HG02938 (cell line): Measurements from ENCODE around the gene F2.
"Not testable (repeated sequence)": the region's sequence is repeated elsewhere in the genome, so short reads cannot be mapped to it uniquely, and the experiment has no call there.

Experiments used
- ATAC-seq: cut with Tn5 transposase; IDR thresholded peaks from one replicate; pipeline ENCODE4 v1.9.1; 2021; ENCODE audit warnings: mild to moderate bottlenecking, moderate library complexity; ENCODE audit not compliant: unreplicated experiment

Gene F2

GRCh38 chr11:46711303-46711702 is 7.7 kb upstream of the F2 start:
- no peak for ATAC-seq

DNA sequence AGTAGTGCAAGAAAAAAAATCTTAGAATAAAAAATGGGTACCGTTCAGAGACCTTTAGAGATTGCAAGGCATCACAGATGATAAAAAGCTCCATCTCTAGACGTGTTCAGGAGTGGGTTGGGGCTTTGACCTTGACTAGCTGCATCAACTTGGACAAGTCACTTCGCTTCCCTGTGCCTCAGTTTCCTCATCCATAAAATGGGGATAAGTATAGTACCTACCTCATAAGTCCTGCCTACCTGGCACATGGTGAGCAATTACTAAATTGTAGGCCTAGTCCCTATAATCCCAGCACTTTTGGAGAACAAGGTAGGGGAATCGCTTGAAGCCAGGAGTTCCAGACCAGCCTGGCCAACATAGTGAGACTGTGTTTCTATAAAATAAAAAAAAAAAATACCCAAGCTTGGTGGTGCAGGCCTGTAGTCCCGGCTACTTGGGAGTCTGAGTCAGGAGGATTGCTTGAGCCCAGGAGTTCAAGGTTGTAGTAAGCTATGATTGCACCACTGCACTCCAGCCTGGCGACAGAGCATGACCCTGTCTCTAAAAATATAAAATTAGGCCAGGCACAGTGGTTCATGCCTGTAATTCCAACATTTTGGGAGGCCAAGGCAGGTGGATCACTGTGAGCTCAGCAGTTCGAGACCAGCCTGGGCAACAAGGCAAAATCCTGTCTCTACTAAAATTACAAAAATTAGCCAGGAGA is 6.0 kb upstream of the F2 start:
- ATAC-seq: no peak

DNA sequence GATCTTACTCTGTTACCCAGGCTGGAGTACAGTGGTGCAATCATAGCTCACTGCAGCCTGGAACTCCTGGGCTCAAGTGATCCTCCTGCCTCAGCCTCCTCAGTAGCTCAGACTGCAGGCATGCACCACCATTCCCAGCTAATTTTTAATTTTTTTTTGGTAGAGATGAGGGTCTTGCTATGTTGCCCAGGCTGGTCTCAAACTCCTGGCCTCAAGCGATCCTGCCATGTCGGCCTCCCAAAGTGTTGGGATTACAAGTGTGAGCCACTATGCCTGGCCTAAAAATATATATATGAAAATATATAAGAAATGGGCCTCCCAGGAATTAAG is 1.2 kb upstream of the F2 start:
- ATAC-seq: not testable (repeated sequence)

- no peak for ATAC-seq
Measured at GRCh38 chr11:46718155-46719019, 626 bp upstream of the F2 start.

- no peak for ATAC-seq
Measured at GRCh38 chr11:46719543-46720218, 668 bp downstream of the F2 start.

- ATAC-seq: no peak
Measured at GRCh38 chr11:46721286-46721685, 2.3 kb downstream of the F2 start.

DNA sequence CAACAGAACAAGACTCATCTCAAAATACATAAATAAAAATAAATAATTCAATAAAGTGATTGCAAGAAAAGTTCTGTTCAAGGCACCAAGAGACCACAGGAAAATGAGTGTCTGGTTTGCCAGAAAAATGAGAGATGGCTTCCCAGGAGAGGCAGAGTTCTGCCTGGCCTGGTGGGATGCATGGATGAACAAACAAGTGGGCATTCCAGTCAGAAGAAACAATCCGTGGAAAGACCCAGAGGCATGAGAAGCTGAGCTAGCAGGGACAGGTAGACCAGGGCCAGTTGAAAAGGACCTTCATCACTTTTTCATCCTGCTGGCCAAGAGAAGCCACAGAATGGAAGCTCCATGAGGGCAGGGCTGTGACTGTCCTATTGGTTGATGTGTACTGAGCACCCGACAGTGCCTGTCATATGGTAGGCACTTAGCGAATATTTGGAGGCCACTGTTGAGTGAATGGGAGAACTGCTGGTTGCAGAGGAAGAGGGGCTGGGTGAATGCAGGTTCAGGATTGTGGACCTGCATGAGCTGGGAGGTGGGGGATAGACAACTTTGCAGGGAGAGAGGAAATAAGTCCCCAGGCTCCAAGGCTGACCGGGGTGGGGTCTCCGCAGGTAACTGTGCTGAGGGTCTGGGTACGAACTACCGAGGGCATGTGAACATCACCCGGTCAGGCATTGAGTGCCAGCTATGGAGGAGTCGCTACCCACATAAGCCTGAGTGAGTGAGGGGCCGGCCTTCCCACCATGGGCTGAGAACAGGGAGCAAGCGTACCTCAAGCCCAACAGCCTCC is 3.7 kb downstream of the F2 start:
- no peak for ATAC-seq

- ATAC-seq: no peak
Measured at GRCh38 chr11:46723359-46723680, 4.3 kb downstream of the F2 start.

GRCh38 chr11:46724088-46724487 is 5.1 kb downstream of the F2 start:
- ATAC-seq: no peak

GRCh38 chr11:46725338-46726205 is 6.6 kb downstream of the F2 start:
- no peak for ATAC-seq

- no peak for ATAC-seq
Measured at GRCh38 chr11:46726206-46726862, 7.3 kb downstream of the F2 start.

- ATAC-seq: no peak
Measured at GRCh38 chr11:46727952-46728658, 9.1 kb downstream of the F2 start.

DNA sequence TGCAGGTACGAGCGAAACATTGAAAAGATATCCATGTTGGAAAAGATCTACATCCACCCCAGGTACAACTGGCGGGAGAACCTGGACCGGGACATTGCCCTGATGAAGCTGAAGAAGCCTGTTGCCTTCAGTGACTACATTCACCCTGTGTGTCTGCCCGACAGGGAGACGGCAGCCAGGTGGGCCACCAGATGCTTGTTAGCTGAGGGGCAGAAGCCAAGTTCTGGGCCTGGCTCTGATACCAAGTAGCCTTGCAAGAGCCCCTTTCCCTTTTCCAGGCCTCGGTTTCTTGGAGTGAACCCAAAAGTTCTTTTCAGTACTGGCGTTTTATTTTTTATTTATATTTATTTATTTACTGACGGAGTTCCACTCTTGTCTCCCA is 9.6 kb downstream of the F2 start:
- ATAC-seq: no peak

GRCh38 chr11:46729110-46730027 is 10.4 kb downstream of the F2 start:
- ATAC-seq: no peak

DNA sequence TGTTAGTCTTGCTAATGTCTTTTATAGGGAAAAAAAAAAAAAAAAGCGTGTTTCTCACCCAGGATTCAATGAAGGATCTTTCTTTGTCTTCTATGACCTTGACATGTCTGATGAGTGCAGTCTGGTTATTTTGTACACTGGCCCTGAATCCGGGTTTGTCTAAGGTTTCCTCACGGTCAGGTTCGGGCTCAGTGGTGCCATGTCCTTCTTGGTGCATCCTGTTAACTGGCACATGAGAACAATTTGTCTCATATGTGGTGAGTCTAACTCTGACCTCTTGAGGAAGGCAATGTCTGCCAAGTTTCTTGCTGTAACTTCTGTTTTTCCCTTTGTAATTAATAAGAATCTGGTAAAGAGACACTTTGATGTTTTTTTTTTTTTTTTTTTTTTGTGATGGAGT is 12.5 kb downstream of the F2 start:
- ATAC-seq: no peak

GRCh38 chr11:46733234-46733633 is 14.2 kb downstream of the F2 start:
- ATAC-seq: no peak

GRCh38 chr11:46736146-46736545 is 17.1 kb downstream of the F2 start:
- no peak for ATAC-seq

DNA sequence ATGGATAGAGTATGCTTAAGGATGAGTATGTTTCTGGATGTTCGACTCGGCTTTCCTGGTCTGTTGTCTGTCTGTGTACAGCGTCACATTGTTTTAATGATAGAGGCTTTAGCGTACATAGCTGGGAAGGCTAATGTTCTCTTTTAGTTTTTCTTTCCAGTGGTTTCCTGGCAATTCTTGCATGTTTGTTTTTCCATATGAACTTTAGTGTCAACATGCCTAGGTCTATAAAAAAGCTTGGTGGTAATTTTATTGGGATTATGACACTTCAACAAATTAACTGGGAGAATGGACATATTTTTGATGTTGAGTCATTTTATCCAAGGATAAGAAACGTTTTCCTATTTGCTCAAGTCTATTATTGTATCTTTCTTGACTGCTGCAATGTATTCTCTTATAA is 17.6 kb downstream of the F2 start:
- no peak for ATAC-seq
